ENCODE results near the gene SUN1.
"Not testable (repeated sequence)": the region's sequence is repeated elsewhere in the genome, so short reads cannot be mapped to it uniquely, and the experiment has no call there.

The SUN1 gene

DNA sequence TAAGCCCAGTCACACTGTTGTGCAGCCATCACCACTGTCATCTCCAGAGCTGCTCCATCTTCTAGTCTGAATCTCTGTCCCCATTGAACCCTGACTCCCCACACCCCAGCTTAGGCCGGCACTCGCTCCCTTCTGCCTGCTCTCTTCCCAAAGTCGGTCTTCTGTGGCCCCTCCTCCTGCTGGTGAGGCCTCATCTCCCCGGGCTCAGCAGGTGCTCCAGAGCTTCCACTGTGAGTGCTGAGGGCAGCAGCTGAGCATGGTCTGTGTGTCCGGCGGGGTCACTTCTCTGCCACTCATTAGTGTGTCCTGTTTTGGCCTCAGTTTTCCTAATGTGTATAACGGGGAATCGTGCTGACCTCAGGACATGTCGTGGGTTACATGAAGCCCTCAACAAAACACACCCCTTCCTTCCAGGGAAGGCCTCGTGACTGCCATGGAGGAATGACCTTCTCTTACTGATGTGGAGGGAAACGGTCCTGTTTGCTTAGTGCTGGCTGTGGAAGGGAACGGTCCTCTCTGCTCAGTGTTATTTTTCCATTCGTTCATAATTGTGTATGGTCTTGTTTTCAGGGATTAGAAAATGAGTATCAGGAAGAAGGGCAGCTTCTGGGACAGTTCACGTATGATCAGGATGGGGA, 39.7 kb downstream of the SUN1 start:
- ATAC-seq: no peak

DNA sequence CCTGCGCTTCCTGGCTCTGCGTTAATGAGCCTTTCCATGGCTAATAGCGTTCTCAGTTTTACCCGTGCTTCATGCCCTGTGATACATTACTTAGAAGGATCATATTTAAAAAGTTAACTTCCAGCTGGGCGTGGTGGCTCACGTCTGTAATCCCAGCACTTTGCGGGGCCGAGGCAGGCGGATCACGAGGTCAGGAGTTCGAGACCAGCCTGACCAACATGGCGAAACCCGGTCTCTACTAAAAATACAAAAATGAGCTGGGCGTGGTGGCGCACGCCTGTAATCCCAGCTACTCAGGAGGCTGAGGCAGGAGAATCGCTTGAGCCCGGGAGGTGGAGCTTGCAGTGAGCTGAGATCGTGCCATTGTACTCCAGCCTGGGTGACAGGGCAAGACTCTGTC, 40.4 kb downstream of the SUN1 start:
- not testable (repeated sequence) for ATAC-seq

More for the DNA sequence above, 39.7 kb downstream of the SUN1 start:
- TF ChIP-seq ZC3H10 (CRISPR knock-in tag; IDR thresholded peaks at IDR 0.05) (no peak), ARNTL (CRISPR knock-in tag; IDR thresholded peaks at IDR 0.05; ENCODE audit: borderline replicate concordance, low read depth) (no peak), ESRRG (CRISPR knock-in tag; IDR thresholded peaks at IDR 0.05) (no peak), ISL1 (CRISPR knock-in tag; IDR thresholded peaks at IDR 0.05) (no peak), TCF4 (CRISPR knock-in tag; IDR thresholded peaks at IDR 0.05; ENCODE audit: borderline replicate concordance) (no peak), ZNF8 (CRISPR knock-in tag; IDR thresholded peaks at IDR 0.05) (no peak), CSDC2 (CRISPR knock-in tag; IDR thresholded peaks at IDR 0.05) (no peak), ZFP30 (CRISPR knock-in tag; IDR thresholded peaks at IDR 0.05) (no peak), ZNF70 (CRISPR knock-in tag; IDR thresholded peaks at IDR 0.05) (no peak), GLIS3 (CRISPR knock-in tag; IDR thresholded peaks at IDR 0.05) (no peak), RARB (CRISPR knock-in tag; IDR thresholded peaks at IDR 0.05) (no peak), PPARA (CRISPR knock-in tag; IDR thresholded peaks at IDR 0.05; ENCODE audit: borderline replicate concordance) (no peak), ZFP3 (CRISPR knock-in tag; IDR thresholded peaks at IDR 0.05) (no peak), BACH2 (CRISPR knock-in tag; IDR thresholded peaks at IDR 0.05; ENCODE audit: borderline replicate concordance) (no peak), OSR1 (CRISPR knock-in tag; IDR thresholded peaks at IDR 0.05) (no peak), SNAI2 (CRISPR knock-in tag; IDR thresholded peaks at IDR 0.05) (no peak), ZNF565 (CRISPR knock-in tag; conservative IDR thresholded peaks at IDR 0.05; ENCODE audit: low read depth) (no peak)
- TF ChIP-seq, protein P1, sequence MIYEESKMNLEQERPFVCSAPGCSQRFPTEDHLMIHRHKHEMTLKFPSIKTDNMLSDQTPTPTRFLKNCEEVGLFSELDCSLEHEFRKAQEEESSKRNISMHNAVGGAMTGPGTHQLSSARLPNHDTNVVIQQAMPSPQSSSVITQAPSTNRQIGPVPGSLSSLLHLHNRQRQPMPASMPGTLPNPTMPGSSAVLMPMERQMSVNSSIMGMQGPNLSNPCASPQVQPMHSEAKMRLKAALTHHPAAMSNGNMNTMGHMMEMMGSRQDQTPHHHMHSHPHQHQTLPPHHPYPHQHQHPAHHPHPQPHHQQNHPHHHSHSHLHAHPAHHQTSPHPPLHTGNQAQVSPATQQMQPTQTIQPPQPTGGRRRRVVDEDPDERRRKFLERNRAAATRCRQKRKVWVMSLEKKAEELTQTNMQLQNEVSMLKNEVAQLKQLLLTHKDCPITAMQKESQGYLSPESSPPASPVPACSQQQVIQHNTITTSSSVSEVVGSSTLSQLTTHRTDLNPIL (CRISPR knock-in tag; IDR thresholded peaks at IDR 0.05; ENCODE audit: low read depth): no peak
- TF ChIP-seq, protein P2, sequence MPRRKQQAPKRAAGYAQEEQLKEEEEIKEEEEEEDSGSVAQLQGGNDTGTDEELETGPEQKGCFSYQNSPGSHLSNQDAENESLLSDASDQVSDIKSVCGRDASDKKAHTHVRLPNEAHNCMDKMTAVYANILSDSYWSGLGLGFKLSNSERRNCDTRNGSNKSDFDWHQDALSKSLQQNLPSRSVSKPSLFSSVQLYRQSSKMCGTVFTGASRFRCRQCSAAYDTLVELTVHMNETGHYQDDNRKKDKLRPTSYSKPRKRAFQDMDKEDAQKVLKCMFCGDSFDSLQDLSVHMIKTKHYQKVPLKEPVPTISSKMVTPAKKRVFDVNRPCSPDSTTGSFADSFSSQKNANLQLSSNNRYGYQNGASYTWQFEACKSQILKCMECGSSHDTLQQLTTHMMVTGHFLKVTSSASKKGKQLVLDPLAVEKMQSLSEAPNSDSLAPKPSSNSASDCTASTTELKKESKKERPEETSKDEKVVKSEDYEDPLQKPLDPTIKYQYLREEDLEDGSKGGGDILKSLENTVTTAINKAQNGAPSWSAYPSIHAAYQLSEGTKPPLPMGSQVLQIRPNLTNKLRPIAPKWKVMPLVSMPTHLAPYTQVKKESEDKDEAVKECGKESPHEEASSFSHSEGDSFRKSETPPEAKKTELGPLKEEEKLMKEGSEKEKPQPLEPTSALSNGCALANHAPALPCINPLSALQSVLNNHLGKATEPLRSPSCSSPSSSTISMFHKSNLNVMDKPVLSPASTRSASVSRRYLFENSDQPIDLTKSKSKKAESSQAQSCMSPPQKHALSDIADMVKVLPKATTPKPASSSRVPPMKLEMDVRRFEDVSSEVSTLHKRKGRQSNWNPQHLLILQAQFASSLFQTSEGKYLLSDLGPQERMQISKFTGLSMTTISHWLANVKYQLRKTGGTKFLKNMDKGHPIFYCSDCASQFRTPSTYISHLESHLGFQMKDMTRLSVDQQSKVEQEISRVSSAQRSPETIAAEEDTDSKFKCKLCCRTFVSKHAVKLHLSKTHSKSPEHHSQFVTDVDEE (CRISPR knock-in tag; IDR thresholded peaks at IDR 0.05): no peak
- TF ChIP-seq, protein P3, sequence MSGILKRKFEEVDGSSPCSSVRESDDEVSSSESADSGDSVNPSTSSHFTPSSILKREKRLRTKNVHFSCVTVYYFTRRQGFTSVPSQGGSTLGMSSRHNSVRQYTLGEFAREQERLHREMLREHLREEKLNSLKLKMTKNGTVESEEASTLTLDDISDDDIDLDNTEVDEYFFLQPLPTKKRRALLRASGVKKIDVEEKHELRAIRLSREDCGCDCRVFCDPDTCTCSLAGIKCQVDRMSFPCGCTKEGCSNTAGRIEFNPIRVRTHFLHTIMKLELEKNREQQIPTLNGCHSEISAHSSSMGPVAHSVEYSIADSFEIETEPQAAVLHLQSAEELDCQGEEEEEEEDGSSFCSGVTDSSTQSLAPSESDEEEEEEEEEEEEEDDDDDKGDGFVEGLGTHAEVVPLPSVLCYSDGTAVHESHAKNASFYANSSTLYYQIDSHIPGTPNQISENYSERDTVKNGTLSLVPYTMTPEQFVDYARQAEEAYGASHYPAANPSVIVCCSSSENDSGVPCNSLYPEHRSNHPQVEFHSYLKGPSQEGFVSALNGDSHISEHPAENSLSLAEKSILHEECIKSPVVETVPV (CRISPR knock-in tag; IDR thresholded peaks at IDR 0.05): no peak

DNA sequence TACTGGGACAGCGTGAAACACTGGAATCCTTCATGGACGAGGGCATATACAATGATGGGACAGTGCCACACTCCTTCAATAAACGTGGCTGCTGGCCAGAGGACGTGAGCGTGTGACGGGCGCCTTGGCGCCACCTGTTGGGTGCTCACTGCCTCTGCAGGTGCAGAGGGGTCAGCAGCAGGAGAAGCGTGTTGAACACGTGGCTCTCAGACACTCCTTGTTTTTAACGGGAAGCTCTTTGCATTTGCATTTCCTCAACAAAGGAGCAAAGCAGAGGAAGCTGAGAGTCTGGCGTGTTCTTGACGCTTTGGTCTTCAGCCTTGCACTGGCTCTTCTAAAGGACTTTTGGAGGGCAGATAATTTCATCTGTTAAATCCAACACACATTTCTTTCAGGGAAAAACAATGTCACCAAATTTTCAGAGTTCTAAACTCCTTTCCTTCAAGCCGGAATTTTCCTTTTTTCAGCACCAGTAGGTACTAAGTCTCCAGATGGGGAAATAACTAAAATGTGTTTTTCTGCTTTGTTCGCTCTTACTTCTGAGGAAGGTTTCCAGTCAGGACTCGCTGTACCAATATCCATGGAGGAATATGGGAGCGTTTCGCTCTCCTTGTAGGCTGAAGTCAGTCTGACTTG, 41.2 kb downstream of the SUN1 start:
- no peak for TF ChIP-seq TOX (CRISPR knock-in tag; IDR thresholded peaks at IDR 0.05; ENCODE audit: borderline replicate concordance)
- TF ChIP-seq TCF4 (CRISPR knock-in tag; IDR thresholded peaks at IDR 0.05; ENCODE audit: borderline replicate concordance): peak; percentile 46; the same call in 1 of the 2 replicates
- ATAC-seq: peak; percentile 63

DNA sequence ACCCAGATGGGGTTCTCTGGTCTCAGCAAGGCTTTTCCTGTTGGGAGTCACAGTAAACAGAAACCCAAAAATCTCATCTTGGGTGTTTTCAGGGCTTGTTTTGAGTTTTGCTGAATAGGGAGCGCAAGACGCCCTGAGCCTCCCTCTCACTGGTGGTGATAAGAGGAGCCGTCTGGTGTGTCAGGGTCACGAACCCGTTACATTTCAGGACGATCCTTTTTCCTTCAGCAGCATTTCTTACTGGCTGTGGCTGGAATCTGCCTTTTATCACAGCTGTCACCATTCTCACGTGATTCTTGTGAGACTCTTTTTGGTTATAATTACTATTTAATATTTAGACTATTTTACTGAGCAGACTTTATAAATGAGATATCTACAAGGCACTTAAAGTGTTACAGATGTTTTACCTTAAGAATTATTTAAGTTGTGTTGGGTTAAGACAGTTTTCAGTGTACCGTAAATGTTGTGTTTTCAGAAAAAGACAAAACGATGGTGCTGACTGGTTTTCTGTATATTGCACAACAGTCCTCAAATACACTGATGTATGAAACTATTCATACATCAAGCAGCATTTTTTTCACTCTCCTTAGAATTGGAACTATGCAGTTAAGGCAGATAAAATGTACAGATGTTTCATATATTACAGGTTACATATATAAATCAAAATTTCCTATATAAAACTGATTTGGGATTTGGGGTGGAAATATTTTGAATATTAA, 41.9 kb downstream of the SUN1 start:
- ATAC-seq: no peak
- TF ChIP-seq, protein P3 (CRISPR knock-in tag; IDR thresholded peaks at IDR 0.05): no peak
- TF ChIP-seq TCF4 (CRISPR knock-in tag; IDR thresholded peaks at IDR 0.05; ENCODE audit: borderline replicate concordance) (no peak), ZC3H10 (CRISPR knock-in tag; IDR thresholded peaks at IDR 0.05) (no peak), RARB (CRISPR knock-in tag; IDR thresholded peaks at IDR 0.05) (no peak), ZFP30 (CRISPR knock-in tag; IDR thresholded peaks at IDR 0.05) (no peak), TOX (CRISPR knock-in tag; IDR thresholded peaks at IDR 0.05; ENCODE audit: borderline replicate concordance) (no peak), BACH2 (CRISPR knock-in tag; IDR thresholded peaks at IDR 0.05; ENCODE audit: borderline replicate concordance) (no peak), ZFP3 (CRISPR knock-in tag; IDR thresholded peaks at IDR 0.05) (no peak)
- TF ChIP-seq, protein P4, sequence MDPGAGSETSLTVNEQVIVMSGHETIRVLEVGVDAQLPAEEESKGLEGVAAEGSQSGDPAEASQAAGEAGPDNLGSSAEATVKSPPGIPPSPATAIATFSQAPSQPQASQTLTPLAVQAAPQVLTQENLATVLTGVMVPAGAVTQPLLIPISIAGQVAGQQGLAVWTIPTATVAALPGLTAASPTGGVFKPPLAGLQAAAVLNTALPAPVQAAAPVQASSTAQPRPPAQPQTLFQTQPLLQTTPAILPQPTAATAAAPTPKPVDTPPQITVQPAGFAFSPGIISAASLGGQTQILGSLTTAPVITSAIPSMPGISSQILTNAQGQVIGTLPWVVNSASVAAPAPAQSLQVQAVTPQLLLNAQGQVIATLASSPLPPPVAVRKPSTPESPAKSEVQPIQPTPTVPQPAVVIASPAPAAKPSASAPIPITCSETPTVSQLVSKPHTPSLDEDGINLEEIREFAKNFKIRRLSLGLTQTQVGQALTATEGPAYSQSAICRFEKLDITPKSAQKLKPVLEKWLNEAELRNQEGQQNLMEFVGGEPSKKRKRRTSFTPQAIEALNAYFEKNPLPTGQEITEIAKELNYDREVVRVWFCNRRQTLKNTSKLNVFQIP (CRISPR knock-in tag; IDR thresholded peaks at IDR 0.05; ENCODE audit: borderline replicate concordance, low read depth): no peak

All from SK-N-SH treated with all-trans-retinoic acid at 6 μM for 48 hours (cell line).